Stimulated activated CD8-positive, alpha-beta memory T cell treated with anti-CD3 and anti-CD28 coated beads, Interleukin-15, amount 100 ng/mL, for 24 hours (primary cell): Measurements from ENCODE around the gene PKD1L1.
"Not testable (repeated sequence)": the region's sequence is repeated elsewhere in the genome, so short reads cannot be mapped to it uniquely, and the experiment has no call there.

Experiments used
- DNase-seq: peaks from one replicate; pipeline ENCODE4 v3.0.0-alpha.2; 2020; ENCODE audit warnings: low read depth

PKD1L1 gene

DNA sequence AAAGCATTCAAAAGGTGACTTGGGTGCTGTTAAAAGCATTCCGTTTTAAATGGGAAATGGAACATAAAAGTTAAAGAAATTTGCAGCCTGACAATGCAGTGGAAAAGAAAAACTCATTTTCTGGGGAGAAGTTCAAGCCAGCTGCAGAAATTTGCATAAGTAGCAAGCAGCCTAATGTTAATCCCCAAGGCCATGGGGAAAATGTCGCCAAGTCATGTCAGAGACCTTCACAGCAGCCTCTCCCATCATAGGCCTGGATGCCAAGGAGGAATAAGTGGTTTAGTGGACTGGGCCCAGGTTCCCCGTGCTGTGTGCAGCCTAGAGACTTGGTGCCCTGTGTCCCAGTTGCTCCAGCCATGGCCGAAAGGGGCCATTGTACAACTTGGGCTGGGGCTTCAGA lies 154.2 kb downstream of the PKD1L1 start:
- no peak for DNase-seq

DNA sequence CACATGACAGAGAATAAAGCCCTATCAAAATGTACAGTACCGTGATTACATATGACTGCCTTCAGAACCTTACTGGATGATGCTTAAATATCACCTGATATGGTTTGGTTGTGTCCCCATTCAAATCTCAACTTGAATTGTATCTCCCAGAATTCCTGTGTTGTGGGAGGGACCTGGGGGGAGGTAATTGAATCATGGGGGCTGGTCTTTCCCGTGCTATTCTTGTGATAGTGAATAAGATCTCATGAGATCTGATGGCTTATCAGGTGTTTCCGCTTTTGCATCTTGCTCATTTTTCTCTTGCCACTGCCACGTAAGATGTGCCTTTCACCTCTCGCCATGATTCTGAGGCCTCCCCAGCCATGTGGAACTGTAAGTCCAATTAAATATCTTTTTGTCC lies 155.1 kb downstream of the PKD1L1 start:
- not testable (repeated sequence) for DNase-seq

DNA sequence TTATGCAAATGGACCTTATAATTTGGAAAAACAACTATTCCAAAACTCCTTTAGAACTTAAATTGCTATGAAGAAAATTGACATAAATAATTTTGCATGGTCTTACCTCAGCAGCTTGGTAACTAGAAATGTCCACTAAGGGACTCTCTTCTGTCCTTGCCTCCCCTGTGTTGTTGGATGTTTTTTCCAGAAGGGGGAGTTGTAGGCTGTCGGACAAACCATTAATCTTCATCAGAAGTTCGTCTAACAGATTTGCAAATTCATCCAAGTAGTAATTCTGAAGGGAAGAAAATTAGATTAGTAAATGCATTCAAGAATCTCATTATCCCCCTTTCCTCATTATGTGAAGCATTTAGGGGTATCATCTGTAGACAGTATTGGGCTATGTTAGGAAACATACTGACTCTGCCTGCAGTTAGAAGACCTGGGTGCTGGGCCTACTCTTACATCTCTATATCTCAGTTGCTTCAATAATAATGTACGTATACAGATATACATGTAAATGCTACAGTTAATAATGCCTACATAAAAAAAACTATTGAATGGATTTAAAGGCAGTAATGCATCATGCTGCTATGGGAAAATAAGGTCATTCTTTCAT lies 155.6 kb downstream of the PKD1L1 start:
- DNase-seq: no peak

DNA sequence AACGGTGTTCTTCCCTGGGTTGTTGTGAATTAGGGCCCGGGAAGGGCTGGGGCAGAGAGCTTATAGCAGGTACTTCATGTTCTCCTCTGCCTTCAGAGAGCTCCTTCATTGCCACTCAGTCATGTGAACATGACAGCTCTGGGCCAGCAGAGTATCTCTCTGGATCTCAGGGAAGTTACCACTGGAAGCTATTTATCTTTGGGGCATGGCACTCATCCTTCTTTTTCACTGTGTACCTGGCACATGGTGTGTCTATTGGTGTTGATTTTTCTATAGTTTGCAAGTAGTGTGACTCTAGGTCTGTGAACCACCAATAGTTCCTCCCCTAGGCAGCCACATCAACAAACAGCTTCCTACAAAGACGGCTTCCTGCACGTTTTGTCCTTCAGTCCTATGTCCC lies 156.6 kb downstream of the PKD1L1 start:
- no peak for DNase-seq

DNA sequence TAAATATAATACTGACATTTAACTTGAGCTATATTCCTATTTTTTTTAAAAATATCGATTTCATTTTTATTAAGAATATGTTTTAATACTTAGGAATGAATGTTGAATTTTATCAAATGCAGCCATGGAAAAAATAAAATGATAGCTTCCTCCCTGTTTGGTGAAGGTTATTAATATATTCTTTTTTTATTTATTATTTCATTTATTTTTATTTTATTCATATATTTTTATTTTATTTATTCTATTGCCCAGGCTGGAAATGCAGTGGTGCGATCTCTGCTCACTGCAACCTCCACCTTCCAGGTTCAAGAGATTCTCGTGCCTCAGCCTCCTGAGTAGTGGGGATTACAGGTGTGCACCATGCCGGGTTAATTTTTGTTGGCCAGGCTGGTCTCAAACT lies 160.2 kb downstream of the PKD1L1 start:
- DNase-seq: no peak

DNA sequence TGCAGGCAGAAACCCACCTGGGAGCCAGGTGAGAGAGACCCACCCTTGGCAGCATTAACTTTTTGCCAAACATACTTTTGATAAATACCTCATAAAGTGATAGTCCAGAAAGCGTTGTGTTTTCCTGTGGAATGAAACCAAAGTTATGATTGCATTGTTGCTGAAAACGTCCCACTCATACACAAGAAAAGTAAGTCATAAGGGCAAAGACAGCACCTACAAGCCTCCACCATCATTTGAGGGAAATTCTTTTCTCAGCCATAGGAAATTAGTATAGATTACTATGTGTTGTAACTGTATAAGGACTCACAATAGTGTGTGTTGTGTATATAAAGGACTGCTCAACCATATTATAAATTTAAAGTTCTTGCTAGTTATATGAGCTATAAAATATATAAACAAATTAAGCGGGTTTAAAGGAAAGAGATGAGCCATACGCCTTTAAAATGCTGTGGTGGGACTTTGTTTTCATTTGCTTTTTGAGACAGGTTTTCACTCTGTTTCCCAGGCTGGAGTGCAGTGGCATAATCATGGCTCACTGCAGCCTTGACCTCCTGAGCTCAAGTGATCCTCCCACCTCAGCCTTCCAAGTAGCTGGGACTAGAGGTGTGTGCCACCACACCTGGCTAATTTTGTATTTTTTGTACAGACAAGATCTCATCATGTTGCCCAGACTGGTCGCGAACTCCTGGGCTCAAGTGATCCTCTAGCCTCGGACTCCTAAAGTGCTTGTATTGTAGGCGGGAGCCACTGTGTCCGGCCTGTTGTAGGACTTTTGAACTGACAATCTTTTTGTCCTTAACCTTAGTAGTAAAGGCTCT lies 160.8 kb downstream of the PKD1L1 start:
- DNase-seq: no peak

DNA sequence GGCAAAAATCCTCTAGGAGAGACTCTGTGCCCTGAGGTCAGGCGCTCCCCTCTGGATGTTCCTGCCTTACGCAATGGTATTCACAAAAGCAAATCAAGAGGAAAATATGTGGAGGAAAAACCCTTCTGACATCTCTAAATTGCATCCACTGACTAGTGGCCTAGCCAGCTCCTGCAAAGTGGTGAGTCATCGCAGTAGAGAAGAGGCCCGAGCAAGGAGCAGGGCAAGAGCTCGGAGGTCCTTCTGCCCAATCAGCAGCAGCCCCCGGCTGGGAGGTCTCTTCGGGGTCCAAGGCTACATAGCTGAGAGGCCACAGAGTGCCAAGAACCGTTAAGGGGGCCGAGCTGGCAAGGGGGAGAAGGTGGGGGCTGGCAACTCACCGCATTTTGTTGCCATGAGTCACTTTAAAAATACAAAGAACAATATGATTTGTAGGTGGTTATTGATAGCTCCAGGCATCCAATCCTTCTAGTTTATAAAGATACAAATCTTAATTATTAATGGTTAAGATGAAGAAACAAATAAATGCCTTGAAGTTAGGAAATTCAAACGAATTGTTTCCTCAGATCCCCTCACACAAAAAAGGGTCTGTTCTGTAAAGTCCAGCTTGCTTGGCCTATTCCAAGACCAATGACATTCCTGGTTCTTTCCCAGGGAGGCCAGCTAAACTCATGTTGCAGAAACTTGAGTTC lies 161.6 kb downstream of the PKD1L1 start:
- DNase-seq: no peak

DNA sequence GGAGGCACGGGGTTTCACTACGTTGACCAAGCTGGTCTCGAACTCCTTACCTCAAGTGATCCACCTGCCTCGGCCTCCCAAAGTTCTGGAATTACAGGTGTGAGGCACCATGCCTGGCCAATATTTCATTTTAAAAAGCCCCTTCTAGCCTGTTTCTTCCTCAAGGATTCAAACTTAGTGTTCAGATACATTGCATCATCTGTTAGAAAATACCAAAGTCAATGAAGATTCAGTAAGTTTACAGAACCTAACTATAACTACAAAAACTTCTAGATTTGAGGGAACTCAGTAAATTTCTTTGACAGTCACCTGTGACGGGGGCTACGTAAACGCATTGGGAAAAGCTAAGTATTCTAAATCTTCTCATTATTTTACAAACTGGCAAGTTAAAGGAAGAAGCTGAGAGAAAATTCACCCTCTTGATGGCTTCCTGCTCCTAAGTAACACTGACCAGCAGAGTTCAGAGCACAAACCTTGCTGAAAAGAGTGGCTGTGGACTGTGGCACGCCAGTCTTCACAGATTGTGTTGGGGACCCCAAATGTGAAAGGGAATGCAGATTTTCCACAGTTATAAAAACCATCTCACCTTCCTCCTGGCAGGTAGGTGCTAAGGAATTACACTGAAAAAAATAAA lies 162.2 kb downstream of the PKD1L1 start:
- DNase-seq: no peak

DNA sequence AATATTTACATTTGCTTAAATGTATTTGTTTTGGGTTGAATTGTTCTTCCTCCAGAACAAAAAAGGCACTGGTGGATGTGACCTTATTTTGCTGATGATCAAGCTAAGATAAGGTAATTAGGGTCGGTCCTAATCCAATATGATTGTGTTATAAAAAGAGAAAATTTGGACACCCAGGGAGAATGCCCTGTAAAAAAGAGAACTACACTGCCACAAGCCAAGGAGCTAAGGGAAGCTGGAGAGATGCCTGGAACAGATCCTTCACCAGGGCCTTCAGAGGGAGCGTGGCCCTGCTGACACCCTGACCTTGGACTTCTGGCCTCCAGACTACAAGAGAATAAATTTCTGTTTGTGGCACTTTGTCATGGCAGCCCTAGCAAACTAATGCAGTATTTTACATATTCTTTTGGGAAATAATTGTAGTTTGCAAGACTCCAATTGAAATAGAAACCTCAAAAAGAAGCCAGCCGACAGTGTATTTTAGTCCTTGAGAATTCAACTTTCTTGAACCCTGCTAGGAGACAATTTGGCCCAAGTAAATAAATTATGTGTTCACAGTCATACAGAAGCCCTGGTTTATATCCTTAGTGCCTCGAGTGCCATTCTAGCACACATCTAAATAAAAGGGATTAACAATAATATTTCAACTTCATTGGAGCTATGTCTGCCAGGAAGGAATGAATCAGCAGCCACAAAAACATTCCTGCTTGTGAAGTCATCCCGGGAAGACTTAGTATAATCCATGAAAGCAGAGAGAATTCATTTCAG lies 164.6 kb downstream of the PKD1L1 start:
- DNase-seq: no peak

DNA sequence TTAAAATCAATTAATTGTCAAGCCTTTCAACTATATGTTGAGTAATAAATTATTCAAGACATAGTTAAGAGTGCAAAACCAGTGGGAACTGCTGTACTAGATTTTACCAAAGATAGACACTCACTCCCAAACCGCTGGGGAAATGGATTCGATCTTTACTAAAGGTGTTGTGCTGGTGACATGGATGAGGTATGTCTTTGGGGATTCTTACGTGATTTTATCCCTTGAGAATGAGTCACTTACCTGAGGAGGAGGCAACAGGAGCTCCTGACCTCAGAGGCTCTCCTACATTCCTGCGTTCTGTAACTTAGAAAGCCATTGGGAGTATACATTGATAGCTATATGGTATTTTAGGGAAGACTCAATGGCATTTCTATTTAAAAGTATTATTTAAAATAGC lies 165.5 kb downstream of the PKD1L1 start:
- no peak for DNase-seq

DNA sequence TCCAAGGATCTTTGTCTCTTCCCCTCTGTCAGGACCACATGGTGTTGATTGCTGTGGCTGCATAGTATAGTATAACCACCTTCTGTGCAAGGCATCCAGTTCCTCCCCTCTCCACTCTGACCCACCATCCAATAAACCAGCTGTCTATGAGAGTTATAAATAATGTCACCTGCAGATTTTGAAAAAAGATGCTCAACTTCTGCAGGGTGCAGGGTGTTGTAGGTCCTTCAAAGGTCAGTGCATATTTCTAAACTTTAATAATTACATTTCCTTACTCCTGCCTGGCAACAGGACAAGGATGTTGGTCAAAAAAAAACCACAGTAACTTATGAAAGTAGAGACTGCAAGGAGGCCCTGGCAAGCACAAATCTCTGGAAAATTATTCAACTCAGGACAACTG lies 166.2 kb downstream of the PKD1L1 start:
- no peak for DNase-seq

DNA sequence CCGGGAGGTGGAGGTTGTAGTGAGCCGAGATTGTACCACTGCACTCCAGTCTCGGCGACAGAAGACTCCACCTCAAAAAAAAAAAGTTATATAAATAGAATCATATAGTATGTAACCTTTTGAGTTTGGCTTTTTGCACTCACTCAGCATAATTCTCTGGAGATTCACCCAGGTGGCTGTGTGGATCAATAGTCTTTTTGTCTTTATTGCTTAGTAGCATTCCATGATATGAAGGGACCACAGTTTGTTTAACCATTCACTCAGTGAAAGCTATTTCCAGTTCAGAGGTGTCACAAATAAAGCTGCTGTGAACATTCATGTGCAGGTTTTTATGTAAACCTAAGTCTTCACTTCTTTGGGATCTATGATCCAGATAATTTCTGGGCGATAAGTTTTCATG lies 167.7 kb downstream of the PKD1L1 start:
- no peak for DNase-seq

DNA sequence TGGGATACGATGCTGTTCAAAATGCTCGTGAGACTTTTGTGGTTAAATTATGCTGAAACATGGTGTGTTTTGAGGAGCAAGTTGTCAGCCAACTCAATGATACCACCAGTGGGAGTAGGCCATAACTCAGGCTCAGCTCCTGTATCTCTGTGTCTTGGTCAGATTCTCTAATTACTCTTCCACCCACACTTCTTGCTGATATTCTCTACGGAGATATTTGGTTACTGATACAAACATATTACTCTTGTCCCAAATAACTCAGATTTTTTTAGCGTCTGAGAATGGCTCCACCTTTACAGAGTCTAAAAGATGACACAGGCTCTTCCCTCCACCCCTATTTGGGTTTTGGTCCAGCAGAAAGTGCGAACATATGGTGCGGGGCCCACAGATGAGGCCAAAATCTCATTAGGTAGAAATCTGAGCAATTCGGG lies 168.9 kb downstream of the PKD1L1 start:
- DNase-seq: no peak

DNA sequence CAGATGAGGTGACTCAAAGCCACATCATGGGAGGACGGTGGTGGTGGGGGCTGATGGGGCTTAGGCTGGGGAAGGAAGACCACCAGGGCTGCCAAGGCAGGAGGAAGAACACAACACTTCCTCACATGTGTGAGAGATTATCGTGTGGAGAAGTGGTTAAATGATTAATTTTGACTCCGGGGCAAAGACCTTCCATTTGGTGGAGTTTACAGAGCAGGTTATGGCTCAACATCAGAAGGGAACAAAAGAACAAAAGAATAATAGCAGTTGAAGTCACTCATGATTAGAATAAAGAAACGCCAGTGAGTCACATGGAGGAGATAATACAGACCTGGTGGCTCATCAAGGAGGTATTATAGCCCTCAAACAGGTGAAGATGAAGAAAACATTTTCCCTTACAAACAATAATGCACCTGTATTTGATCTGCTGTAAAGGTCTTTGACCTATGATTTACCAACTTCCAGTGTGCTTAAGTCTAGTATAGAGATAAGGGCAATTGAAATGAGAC lies 170.1 kb downstream of the PKD1L1 start:
- no peak for DNase-seq

DNA sequence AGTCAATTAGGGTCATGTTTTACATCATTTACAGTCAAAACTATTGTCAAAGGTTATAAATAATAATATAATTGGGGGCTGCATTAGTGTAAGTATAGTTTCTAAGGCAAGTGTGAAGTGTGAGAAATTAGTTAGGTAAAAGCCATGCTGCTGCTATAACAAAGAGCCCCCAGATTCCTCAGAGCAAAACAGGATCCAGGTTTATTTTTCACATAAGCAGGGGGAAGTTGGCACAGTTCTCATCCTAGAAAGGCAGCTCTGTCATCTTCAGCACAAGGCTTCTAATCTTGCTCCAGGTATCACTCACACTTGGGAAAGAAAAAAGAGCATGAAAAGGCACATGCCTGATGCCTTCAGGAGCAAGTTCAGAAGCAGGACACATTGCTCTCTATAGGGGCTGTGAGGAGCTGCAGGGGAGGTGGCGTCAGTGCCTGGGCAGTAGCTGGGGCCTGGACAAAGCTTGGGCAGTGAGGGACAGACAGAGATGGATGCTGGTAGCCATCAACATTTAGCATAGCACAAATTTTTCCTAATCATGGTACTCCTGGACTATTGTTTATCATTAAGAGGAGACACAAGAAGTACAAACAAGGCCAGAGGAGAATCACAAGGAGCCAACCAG lies 170.6 kb downstream of the PKD1L1 start:
- DNase-seq: no peak

DNA sequence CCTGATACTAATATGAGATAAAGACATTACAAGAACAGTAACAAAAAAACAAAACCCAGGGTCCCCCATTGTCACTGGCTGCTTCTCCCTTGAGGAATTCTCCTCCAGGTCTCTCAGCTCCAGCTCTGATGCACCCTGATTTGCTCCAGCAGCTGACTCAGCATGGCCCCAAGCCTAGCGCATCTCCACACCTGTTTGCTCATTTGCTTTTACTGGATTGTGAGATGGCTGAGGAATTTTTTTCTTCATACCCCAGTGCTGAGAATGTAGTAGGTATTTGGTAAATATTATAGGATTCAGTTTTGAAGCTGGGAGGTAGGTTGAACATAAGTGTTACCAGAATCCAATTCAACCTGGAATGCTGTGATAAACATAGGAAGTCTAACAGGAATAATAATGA lies 171.9 kb downstream of the PKD1L1 start:
- no peak for DNase-seq

DNA sequence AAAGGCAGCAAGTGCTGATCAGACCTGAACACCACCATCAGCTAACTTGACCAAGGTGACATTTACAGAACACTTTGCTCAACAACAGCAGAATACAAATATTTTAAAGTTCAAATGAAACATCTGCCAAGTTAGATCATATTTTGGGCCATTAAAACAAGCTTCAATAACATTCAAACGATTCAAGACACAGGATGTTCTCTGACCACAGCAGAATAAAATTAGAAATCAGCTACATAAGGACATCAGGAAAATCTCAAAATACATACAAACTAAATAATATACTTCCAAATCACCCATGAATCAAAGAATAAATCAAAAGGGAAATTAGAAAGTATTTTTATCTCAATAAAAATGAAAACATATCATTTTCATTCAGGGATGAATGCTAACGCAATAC lies 173.0 kb downstream of the PKD1L1 start:
- no peak for DNase-seq

DNA sequence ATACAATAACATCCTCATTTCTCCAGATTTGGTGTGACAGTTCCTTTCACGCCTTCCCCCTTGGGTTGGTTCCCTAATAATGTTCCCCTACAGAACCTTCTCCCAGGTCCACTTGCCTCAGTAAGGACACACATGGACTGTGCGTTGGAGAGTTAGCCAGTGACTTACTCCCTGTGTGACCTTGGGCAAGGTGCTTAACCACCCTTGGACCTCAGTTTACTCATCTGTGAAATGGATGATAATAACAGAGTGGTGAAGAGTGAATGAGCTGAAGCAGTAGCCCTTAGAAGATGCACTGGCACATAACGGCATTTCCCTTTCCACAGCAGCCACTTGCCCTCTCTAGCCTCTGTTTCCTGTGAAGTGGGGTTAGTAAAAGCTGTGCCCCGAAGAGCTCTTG lies 175.8 kb downstream of the PKD1L1 start:
- no peak for DNase-seq

DNA sequence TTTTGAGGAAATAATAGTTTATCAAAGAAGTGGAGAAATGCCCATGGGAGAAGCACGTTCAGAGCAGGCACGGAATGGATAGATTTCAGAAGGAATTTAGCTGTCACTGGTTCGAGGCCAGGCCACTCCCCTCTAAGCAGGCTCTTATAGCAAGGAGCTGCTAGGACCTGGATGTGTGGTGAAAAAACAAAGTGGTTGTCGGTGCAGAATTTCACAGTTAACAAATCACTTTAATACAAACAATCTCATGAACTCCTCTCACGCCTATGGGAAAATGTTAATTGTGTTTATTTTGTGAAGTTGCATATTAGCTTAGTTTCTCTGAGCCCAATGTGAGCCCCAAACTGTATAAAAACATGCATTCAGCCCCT lies 176.3 kb downstream of the PKD1L1 start:
- DNase-seq: no peak

DNA sequence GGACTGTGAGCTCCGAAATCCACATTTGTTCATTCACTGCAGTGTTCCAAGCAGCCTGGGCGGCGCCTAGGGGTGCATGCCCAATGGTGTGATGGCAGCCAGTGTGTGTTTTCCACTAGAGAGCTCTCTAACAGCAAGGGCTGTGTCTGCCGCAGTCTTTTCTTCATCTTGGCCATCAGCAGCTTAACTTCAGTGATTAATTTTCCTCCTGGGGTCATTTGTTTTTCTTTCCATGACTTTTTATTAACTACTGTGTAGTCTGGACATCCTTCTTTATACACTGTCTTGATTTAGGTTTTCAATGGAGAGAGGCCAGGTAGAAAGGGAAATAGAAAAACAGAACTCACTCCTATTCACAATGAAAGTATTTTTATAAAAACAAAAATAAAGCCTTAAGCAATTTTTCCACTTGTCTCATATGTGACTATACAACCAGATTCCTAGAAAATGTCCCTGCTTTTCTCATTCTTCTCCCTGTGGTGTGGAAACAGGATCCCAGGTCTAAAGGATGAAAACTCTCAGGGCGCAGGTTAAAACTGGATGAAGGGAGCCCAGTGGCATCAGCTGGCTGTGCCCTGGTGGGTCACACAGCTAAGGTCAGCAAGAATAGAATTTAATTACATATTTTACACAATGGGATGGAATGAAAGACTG lies 176.8 kb downstream of the PKD1L1 start:
- DNase-seq: no peak

DNA sequence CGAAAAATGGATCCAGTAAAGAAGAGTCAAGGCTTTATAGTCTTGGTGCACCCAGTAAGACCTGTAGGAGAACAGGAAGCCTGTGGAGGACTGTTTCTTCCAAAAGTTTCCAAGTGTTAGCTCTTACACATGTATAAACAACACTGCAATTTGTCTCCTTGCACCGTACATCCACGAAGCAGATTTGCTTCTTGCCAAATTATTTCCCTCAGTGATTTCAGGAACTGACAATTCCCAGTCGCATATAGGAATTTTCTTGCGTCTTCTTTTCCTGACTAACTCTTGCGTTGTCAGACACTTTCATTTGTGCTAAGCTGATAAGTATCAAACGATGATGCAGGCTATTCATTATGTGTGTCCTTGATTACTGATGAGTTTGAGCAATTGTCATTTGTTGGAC lies 182.1 kb downstream of the PKD1L1 start:
- no peak for DNase-seq
